HepG2 (cell line): ENCODE measurements around the gene RNPS1. TPM values are rescaled to one million over a fixed set of nuclear protein-coding genes. Genes with fewer than 3 reads are reported as not detected.
A peak's percentile ranks its signal among the peaks of the same experiment; 100 is the strongest.

Experiments used
- ETV6 ChIP-seq: sonication (generic); formaldehyde crosslinking; conservative IDR thresholded peaks from 2 replicates; pipeline ENCODE4 v1.4.0; 2020; ENCODE audit warnings: missing genetic modification reagents
- HHEX ChIP-seq: IDR thresholded peaks from 2 replicates; pipeline ENCODE4 v1.6.1; 2016; ENCODE audit warnings: control low read depth
- ISL2 ChIP-seq: sonication (generic); formaldehyde crosslinking; IDR thresholded peaks from 2 replicates; pipeline ENCODE4 v1.5.0; 2020; ENCODE audit warnings: missing genetic modification reagents
- MAFF ChIP-seq: IDR thresholded peaks from 2 replicates; pipeline ENCODE4 v1.6.1; 2011; ENCODE audit warnings: low read depth, low read length, improper control_type of control experiment
- MTA1 ChIP-seq: sonication (generic); formaldehyde crosslinking; IDR thresholded peaks from 2 replicates; pipeline ENCODE4 v1.4.0; 2020; ENCODE audit warnings: missing genetic modification reagents, mild to moderate bottlenecking, borderline replicate concordance
- MXD4 ChIP-seq: IDR thresholded peaks from 2 replicates; pipeline ENCODE4 v1.6.1; 2016; ENCODE audit warnings: mild to moderate bottlenecking, missing biosample characterization, missing genetic modification reagents
- NCOR1 ChIP-seq: fragments of 200-600 bp; sonication (generic); IDR thresholded peaks from 2 replicates; pipeline ENCODE4 v1.7.0; 2017; ENCODE audit warnings: antibody characterized with exemption, low read length, borderline replicate concordance
- NFKBIZ ChIP-seq: IDR thresholded peaks from 2 replicates; pipeline ENCODE4 v1.6.1; 2018; ENCODE audit warnings: missing genetic modification reagents, missing compliant biosample characterization
- POLR2G ChIP-seq: fragments of 200-400 bp; formaldehyde crosslinking; IDR thresholded peaks from 2 replicates; pipeline ENCODE4 v1.6.1; 2018; ENCODE audit warnings: mild to moderate bottlenecking, low read depth, low read length, moderate library complexity
- SRSF4 ChIP-seq: fragments of 200-400 bp; formaldehyde crosslinking; IDR thresholded peaks from one replicate; pipeline ENCODE4 v1.6.1; 2018; ENCODE audit warnings: mild to moderate bottlenecking, low read depth, low read length, moderate library complexity; ENCODE audit not compliant: poor library complexity, severe bottlenecking
- TCF7L2 ChIP-seq: IDR thresholded peaks from 2 replicates; pipeline ENCODE4 v1.6.1; 2011; ENCODE audit warnings: mild to moderate bottlenecking, low read depth, low read length, moderate library complexity
- ZKSCAN1 ChIP-seq: fragments of 150-350 bp; IDR thresholded peaks from 2 replicates; pipeline ENCODE4 v1.6.1; 2014; ENCODE audit warnings: low read length
- ZNF781 ChIP-seq: sonication (generic); formaldehyde crosslinking; IDR thresholded peaks from 2 replicates; pipeline ENCODE4 v1.5.1; 2020; ENCODE audit warnings: borderline replicate concordance, mild to moderate bottlenecking, missing genetic modification reagents; ENCODE audit errors: not compliant biosample characterization
- ZNF782 ChIP-seq: sonication (generic); formaldehyde crosslinking; IDR thresholded peaks from 2 replicates; pipeline ENCODE4 v1.4.0; 2020; ENCODE audit warnings: missing genetic modification reagents, mild to moderate bottlenecking, borderline replicate concordance
- ZNF790 ChIP-seq: sonication (generic); formaldehyde crosslinking; IDR thresholded peaks from 2 replicates; pipeline ENCODE4 v1.8.0; 2022; ENCODE audit warnings: missing genetic modification reagents, mild to moderate bottlenecking, borderline replicate concordance
- polyA plus RNA-seq, 8 experiments: library from polyadenylated mRNA; depleted of rRNA in 3 of 8; stranded (reverse) in 7 of 8; unstranded in 1 of 8; fragments of >200 nt; fragmentation: Illumina TruSeq in 4 of 8; extraction: Trizol in 4 of 8; gene quantifications; 2 replicates each; pipeline versions ENCODE4 v1.2.1 to v1.2.3, GENCODE V29; 2011 to 2016; ENCODE audit warnings: low read depth in 4 of 8, missing spikeins in 1 of 8, mixed read lengths in 1 of 8; ENCODE audit not compliant: insufficient read depth in 1 of 8
- total RNA-seq, 5 experiments: library from RNA; depleted of rRNA; stranded (reverse); fragments of >200 nt; fragmentation: Illumina TruSeq; extraction: Trizol; gene quantifications; 2 replicates each; pipeline ENCODE4 v1.2.3, GENCODE V29; 2016; ENCODE audit warnings: low read depth in 1 of 5
- TF ChIP-seq, protein P1 (sequence below): sonication (generic); formaldehyde crosslinking; IDR thresholded peaks from 2 replicates; pipeline ENCODE4 v1.9.0; 2022; ENCODE audit warnings: missing genetic modification reagents, mild to moderate bottlenecking, borderline replicate concordance
- TF ChIP-seq, protein P2 (sequence below): sonication (generic); formaldehyde crosslinking; IDR thresholded peaks from 2 replicates; pipeline ENCODE4 v1.8.1; 2023; ENCODE audit warnings: mild to moderate bottlenecking, missing genetic modification reagents
- TF ChIP-seq, protein P3 (sequence below): sonication (generic); formaldehyde crosslinking; IDR thresholded peaks from 2 replicates; pipeline ENCODE4 v1.4.0; 2020; ENCODE audit warnings: missing genetic modification reagents

RNPS1 gene
- total and polyA plus RNA-seq, 2 of the 13 experiments (the other 11 are each of a cell fraction or from before 2014, with no cell fraction given), result 126 to 133 TPM

- TF ChIP-seq NCOR1 (no peak), ZKSCAN1 (no peak), TCF7L2 (no peak), SRSF4 (no peak), MAFF (no peak), HHEX (CRISPR knock-in tag) (no peak), ZNF782 (CRISPR knock-in tag) (no peak; the same call in 1 of the 2 replicates), ZNF790 (CRISPR knock-in tag) (no peak), NFKBIZ (CRISPR knock-in tag) (peak; percentile 51; the same call in 1 of the 2 replicates), ISL2 (CRISPR knock-in tag) (no peak; the same call in 1 of the 2 replicates), ETV6 (CRISPR knock-in tag) (0 out of 2 replicates have a peak, but pooled peaks have one; percentile 38), MXD4 (CRISPR knock-in tag) (peak; percentile 78; the same call in 1 of the 2 replicates), MTA1 (CRISPR knock-in tag) (peak; percentile 92; the same call in 1 of the 2 replicates), POLR2G (peak; percentile 92), ZNF781 (CRISPR knock-in tag) (no peak)
- TF ChIP-seq, protein P1, sequence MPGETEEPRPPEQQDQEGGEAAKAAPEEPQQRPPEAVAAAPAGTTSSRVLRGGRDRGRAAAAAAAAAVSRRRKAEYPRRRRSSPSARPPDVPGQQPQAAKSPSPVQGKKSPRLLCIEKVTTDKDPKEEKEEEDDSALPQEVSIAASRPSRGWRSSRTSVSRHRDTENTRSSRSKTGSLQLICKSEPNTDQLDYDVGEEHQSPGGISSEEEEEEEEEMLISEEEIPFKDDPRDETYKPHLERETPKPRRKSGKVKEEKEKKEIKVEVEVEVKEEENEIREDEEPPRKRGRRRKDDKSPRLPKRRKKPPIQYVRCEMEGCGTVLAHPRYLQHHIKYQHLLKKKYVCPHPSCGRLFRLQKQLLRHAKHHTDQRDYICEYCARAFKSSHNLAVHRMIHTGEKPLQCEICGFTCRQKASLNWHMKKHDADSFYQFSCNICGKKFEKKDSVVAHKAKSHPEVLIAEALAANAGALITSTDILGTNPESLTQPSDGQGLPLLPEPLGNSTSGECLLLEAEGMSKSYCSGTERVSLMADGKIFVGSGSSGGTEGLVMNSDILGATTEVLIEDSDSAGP (CRISPR knock-in tag), result peak; percentile 93
- TF ChIP-seq, protein P2, sequence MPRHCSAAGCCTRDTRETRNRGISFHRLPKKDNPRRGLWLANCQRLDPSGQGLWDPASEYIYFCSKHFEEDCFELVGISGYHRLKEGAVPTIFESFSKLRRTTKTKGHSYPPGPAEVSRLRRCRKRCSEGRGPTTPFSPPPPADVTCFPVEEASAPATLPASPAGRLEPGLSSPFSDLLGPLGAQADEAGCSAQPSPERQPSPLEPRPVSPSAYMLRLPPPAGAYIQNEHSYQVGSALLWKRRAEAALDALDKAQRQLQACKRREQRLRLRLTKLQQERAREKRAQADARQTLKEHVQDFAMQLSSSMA (CRISPR knock-in tag), result no peak
- TF ChIP-seq, protein P3, sequence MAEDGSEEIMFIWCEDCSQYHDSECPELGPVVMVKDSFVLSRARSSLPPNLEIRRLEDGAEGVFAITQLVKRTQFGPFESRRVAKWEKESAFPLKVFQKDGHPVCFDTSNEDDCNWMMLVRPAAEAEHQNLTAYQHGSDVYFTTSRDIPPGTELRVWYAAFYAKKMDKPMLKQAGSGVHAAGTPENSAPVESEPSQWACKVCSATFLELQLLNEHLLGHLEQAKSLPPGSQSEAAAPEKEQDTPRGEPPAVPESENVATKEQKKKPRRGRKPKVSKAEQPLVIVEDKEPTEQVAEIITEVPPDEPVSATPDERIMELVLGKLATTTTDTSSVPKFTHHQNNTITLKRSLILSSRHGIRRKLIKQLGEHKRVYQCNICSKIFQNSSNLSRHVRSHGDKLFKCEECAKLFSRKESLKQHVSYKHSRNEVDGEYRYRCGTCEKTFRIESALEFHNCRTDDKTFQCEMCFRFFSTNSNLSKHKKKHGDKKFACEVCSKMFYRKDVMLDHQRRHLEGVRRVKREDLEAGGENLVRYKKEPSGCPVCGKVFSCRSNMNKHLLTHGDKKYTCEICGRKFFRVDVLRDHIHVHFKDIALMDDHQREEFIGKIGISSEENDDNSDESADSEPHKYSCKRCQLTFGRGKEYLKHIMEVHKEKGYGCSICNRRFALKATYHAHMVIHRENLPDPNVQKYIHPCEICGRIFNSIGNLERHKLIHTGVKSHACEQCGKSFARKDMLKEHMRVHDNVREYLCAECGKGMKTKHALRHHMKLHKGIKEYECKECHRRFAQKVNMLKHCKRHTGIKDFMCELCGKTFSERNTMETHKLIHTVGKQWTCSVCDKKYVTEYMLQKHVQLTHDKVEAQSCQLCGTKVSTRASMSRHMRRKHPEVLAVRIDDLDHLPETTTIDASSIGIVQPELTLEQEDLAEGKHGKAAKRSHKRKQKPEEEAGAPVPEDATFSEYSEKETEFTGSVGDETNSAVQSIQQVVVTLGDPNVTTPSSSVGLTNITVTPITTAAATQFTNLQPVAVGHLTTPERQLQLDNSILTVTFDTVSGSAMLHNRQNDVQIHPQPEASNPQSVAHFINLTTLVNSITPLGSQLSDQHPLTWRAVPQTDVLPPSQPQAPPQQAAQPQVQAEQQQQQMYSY, result 0 out of 2 replicates have a peak, but pooled peaks have one; percentile 18
These were observed 44.5 kb downstream of the RNPS1 start, which contains the start of gene E4F1 (continued) for GRCh38 chr16:2223221-2223941.
